NCI-H510A (cell line): ENCODE results near the gene PDPR.
"Not testable (repeated sequence)": the region's sequence is repeated elsewhere in the genome, so short reads cannot be mapped to it uniquely, and the experiment has no call there.

Source experiments
- DNase-seq: peaks from one replicate; lab custom pipeline; 2025; lab: John Stamatoyannopoulos, UW

Gene PDPR

DNA sequence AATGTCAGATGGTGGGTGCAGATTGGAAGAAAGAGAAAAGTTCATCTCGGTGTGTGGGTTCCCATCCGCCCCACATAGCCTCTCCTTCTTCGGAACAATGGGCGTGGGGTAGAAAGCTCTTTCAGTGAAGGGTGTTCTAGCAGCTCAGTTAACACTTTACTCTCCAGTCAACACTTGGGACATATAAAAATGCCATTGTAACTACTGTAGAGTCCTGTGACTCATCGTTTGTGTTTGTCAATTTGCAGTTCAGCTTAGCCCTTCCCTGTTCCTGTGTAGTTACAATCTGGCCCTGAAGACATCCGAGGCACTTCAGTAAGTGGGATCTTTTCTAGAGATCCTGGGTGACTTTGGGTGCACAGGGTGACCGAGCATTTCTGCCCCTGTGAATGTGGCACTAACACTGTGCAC is 47.9 kb downstream of the PDPR start:
- DNase-seq, result no peak

DNA sequence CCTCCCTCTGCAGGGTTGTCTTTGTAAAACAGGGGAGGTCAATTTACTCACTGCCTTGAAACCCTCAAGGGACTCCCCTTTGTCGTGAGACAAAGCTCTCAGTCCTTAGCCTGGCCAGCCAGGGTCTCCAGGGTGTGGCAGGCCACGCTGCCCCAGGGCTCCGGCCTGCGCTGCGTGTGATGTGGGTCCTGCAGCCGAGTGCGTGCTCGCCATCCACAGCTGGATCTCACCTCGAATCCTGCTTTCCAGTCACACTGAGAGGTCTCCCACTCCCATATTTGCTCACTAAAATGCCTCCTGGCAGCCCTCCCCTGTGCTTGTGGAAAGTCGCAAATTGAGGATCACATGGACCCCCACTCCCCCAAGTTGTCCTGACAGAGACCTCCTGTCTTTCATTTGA is 49.5 kb downstream of the PDPR start:
- no peak for DNase-seq

DNA sequence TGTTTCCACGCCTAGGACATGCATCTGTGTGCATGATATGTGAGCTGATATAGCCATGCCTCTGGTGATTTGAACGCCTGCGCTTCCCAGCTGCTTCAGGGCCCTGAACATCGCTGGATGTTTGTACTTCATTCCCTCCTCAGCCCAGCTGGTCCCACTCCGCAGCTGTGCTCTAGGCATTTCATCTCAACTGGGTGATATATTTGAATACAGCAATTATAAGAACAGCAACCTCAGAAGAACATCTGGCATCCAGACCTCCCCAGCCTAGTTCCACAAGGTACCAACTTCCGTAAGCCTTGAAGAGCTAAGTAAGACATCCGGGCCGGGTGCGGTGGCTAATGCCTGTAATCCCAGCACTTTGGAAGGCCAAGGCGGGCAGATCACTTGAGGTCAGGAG is 52.6 kb downstream of the PDPR start:
- not testable (repeated sequence) for DNase-seq

DNA sequence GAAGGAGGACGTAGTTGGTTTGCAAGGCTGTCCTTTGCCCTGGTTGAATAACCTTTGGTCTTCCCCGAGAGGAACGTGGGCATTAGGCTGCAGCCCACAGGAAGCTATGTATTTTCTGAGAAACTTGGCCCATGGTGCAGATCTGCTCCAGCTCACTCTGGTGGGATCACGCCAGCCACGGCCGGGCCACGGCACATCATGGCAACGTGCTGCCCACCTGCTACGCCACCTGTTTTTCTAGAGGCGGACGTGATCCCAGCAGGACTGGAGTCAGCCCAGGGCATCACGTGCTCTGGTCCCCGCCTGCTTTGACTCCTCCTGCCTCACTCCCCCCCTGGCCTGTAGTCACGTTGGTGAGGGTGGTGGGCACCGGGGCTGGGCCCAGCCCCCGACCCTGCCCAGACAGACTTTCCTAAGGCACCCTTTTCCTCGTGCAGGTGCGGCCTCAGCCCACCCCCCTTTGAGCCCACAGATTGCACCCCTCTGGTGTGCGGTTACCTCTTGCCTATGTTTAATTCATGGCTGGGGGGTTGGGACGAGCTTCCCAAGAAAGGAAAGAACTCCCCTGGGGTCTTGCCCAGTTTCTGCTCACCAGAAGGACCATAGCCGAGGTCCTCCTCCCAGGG is 59.2 kb downstream of the PDPR start, which contains the start of gene CLEC18C:
Gene CLEC18C (plus strand): TSS at position 576 of the 626 bp plus-strand sequence. CDS start 492 bp downstream, outside the sequence.
- DNase-seq, result not testable (repeated sequence)

DNA sequence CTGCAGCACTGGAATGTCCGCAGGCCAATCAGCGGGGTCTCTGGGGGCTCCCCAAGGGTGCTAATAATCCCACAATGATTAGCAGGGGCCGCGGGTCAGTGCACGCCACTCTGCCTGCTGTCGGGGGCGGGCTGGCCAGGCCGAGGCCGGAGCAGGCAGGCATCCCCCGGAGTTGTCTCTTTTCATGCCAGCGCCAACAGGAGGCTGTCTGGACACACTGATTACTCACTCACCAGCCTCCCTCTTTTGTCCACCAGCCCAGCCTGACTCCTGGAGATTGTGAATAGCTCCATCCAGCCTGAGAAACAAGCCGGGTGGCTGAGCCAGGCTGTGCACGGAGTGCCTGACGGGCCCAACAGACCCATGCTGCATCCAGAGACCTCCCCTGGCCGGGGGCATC is 59.8 kb downstream of the PDPR start:
- DNase-seq, result not testable (repeated sequence)

DNA sequence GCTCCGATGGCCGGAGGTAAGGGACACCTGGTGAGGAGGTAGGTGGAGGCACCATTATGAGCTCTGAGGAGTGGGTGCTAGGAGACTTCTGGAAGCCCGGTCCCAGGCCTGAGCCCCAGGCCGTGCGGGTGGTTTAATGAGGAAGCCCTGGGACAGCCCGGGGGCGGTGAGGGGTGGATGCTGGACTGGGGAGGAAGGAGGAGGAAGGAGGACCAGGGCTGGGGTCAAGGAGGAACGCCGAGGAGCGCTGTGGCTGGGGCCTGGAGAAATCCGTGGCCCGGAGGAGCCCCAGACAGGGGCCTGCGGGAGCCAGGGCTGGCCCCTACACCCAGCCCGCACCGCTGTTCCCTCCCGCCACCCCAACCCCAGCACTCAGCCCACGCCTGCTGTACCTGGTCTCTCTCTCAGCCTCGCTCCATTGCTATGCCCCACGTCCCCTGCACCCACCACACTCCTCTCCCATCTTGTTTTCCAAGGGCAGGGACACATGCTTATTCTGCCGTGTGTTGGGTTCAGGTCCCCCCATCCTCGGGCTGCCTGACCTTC is 60.3 kb downstream of the PDPR start:
- DNase-seq, result not testable (repeated sequence)

DNA sequence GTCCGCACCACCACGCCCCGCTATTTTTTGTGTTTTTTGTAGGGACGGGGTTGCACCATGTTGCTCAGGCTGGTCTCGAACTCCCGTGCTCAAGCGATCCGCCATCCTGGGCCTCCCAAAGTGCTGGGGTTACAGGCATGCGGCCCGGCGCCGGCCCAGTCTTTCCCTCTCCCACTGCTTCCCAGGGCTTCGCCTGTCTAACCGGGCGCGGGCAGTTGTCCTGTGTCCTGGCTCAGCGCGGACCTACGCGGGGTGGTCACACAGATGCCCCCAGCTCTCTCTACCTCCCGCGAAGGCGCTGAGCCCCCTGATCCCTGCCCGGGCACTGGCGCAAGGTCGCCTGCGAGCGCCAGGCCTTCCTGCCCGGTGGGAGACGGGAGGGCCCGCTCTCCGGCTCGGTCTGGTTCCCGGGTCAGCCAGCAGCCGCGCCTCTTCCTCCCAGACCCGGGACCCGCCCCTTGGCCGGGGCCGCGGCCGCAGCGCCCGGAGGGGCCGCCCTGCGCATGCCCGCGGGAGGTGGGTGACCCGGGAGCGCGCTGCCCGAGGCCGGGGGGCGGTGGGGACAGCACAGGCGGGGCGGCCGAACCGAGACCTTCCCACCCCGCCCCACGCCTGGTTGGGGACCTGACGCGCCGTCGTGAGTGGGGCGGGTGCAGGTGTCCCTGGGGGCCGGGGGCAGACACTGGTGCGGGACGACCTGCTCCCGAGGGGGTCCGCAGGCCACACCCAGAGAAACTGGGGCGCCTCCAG is 73.9 kb downstream of the PDPR start:
- DNase-seq, result not testable (repeated sequence)

DNA sequence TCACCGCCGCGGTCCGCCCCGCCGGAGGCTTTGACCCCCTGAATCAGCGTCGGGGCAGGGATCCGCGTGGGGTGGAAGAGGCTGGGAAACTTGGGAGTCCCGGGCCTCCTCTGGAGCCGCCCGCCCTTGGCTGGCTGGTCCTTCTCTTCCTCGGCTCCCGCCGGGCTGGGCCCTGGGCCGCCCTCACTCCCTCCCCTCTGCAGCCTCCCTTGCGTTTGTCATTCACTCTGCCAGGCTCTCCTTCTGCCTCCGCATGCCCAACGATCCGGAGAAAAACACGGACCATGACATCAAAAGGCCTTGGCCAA is 74.4 kb downstream of the PDPR start:
- DNase-seq, result not testable (repeated sequence)

DNA sequence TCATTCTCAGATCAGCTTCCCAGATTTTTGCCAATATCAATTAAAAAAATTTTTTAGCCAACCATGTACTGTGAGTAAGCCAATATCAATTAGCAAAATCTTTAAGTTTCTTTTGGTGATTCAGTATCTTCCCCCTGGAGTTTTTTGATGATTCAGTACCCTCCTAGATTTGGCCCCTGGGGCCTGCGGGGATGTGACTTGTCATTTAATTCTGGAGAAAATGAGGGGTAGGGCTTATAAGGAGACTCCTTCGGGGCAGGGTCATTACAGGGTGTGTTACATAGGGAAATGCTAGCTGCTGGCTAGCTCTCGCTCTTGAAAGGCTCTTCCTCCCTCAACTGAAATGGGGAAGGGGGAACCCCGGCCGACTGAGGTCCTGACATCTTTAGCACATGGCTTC is 76.4 kb downstream of the PDPR start:
- not testable (repeated sequence) for DNase-seq

DNA sequence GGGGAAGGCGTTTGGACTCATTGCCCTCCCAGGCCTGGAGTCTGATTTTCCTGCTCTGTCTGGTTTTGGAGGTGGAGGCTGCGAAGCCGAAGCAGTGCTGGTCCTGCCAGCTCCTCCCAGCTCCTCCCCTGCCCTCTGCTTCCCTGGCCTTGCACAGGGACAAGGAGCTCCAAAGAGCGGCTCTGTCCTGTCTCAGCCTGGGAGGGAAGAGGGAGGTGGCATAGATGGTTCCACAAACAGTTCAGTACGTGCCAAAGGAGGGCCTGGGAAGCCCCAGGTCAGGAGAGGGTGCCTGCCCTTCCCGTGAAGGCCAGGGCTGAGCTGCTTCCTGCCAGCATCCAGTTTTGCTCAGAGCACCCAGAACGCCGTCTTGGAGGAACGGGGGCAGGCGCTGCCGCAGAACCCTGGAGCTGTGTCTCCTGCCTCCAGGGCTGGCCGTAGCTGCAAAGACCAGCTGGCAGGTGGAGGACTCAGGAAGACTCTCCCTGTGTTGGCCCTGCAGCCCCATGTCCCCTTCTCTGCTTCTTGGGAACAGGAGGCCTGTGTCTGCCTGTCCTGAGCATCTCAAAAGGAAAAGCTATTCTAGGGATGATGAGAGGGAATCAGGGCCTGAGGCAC is 82.7 kb downstream of the PDPR start:
- not testable (repeated sequence) for DNase-seq

DNA sequence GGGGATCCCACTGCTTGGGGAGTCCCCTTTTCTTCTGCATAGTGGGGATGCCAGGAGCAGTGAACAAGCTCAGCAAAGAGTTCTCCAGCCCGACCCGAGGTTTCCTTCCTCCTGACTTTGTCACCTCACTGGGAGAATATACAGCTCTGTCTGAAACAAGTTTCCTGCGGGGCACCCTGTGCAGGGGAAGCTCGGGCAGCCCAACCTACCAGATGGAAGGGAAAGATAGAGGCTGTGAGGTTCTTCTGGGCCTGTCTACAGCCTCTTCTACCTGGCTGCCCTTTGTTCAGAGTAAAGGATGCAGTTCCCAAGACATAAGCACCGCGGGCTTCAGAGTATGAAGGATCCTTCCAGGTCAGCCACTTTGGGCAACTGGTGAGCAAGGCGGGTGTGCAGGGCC is 83.5 kb downstream of the PDPR start:
- not testable (repeated sequence) for DNase-seq

DNA sequence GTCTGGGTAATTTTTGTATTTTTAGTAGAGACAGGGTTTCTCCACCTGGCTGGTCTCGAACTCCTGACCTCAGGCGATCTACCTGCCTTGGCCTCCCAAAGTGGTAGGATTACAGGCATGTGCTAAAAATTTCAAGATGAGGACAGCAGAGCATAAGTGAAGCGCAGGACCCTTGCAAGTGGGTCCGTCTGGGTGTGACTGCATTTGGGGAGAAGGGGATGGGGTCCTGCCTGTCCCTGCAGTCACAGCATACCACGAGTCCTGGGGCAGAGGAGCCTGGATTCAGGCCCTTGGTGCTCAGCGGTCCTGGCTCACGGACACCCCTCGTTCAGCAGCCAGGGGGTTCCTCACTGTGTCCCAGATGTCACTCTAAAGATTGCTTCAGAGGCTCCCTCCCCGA is 84.1 kb downstream of the PDPR start:
- DNase-seq, result not testable (repeated sequence)

DNA sequence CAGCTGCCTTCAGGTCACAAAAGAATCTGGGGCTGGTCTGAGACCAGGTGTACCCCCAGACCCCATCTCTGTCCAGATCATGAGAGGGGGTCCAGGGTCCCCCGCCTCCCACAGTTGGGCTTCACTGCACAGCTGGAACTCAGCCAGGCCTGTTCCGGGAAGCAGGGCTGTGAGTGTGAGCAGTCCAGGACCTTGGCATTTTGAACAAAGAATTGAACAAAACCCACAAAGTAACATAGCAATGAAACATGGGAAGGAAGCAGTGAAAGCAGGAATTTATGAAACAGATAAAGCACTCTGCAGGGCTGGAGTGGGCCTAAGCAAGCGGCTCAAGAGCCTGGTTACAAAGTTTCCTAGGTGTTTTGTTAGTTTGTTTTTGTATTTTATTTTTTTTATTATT is 84.5 kb downstream of the PDPR start:
- not testable (repeated sequence) for DNase-seq

DNA sequence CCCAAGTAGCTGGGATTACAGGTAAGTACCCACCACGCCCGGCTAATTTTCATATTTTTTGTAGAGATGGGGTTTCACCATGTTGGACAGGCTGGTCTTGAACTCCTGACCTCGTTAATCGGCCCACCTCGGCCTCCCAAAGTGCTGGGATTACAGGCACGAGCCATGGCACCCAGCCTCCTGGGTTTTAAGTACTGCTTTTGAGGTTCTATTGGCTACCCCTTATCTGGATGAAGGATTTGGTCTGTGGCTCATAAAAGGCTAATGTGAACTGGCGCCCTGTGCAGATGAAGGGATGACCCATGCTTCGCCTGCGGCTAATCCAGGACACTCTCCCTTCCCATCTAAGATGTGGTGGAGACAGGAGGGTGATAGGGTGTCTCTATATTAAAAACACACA is 85.0 kb downstream of the PDPR start:
- not testable (repeated sequence) for DNase-seq

DNA sequence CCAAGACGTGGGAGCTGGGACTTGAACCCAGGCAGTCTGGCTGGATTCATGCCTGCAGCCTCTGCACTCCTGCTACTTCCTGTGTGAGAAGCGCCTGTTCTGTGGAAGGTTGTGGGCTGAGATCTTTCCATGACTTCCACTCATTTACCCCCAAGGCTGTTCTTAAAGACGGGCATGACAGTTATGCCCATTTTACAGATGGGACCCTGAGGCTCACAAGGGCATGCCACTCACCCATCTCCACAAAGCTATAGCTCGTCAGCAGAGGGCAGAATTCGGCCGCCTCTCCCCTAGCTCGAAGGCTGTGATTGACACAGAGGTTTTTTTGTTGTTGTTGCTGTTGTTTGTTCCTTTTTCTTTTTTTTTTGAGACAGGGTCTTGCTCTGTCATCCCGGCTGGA is 85.9 kb downstream of the PDPR start:
- not testable (repeated sequence) for DNase-seq

DNA sequence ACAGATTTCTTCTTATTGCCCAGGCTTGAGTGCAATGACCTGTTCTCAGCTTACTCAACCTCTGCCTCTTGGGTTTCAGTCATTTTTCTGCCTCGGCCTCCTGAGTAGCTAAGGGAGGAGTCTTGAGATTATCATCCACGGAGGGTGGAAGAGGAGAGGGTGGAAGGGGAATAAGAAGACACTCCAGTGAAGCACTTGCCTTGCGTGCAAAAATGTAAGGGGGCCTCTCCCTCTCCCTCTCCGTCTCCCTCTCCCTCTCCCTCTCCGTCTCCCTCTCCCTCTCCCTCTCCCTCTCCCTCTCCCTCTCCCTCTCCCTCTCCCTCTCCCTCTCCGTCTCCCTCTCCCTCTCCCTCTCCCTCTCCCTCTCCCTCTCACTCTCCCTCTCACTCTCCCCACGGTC is 89.4 kb downstream of the PDPR start:
- not testable (repeated sequence) for DNase-seq

DNA sequence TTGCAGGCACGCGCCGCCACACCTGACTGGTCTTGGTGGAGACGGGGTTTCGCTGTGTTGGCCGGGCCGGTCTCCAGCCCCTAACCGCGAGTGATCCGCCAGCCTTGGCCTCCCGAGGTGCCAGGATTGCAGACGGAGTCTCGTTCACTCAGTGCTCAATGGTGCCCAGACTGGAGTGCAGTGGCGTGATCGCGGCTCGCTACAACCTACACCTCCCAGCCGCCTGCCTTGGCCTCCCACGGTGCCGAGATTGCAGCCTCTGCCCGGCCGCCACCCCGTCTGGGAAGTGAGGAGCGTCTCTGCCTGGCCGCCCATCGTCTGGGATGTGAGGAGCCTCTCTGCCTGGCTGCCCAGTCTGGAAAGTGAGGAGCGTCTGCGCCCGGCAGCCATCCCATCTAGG is 89.9 kb downstream of the PDPR start:
- not testable (repeated sequence) for DNase-seq

DNA sequence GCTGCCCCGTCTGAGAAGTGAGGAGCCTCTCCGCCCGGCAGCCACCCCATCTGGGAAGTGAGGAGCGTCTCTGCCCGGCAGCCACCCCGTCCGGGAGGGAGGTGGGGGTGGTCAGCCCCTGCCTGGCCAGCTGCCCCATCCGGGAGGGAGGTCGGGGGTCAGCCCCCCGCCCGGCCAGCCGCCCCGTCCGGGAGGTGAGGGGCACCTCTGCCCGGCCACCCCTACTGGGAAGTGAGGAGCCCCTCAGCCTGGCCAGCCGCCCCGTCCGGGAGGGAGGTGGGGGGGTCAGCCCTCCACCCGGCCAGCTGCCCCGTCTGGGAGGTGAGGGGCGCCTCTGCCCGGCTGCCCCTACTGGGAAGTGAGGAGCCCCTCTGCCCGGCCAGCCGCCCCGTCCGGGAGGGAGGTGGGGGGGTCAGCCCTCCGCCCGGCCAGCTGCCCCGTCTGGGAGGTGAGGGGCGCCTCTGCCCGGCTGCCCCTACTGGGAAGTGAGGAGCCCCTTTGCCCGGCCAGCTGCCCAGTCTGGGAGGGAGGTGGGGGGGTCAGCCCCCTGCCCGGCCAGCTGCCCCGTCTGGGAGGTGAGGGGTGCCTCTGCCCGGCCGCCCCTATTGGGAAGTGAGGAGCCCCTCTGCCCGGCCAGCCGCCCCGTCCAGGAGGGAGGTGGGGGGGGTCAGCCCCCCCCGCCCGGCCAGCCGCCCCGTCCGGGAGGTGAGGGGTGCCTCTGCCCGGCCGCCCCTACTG is 90.7 kb downstream of the PDPR start:
- DNase-seq, result not testable (repeated sequence)

DNA sequence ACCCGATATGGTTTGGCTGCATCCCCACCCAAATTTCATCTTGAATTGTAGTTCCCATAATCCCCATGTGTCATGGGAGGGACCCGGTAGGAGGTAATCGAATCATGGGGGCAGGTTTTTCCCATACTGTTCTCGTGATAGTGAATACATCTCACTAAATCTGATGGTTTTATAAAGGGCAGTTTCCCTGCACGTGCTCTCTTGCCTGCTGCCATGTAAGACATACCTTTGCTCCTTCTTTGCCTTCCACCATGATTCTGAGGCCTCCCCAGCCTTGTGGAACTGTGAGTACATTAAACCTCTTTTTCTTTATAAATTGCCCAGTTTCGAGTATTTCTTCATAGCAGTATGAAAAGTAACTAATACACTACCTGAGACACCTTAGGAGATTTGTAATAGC is 92.2 kb downstream of the PDPR start:
- not testable (repeated sequence) for DNase-seq
